ENCODE data around the gene PIEZO1. TPM values are rescaled to one million over a fixed set of nuclear protein-coding genes. Genes with fewer than 3 reads are reported as not detected.

The PIEZO1 gene
- total RNA-seq, 1 experiment from 2014 or later = 391 TPM

DNA sequence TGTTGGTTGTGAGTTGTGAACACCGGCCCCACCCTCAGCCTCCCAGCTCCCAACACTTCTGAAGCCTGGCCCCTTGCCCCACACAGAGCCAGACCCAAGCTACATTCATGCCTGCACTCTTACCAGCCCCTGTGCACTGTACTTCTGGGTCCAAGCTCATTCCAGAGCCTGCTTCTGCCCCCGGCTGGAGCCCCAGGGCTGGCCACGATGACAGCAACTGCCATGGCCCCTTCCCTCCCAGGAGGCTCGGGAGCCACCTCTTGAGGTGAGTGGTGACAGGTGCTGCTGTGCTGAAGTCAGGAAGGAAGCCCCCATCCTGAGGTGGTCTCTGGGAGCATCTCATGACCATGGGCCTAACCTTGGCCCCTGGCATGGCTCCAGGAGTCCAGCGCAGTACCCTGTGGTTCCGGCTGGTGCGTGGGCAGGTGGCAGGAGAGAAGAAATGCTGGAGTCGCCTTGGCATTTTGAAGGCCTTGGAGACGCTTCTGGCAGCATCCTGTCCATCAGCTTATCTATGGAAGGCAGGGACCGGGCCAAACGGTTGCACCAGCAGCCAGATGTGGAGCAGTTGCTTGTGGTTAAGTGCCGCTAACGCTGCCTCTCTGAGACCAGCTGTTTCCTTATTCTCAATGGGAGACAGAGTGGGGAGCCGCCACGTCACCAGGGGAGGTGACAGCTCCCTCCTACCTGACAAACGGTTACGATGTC lies 14.7 kb upstream of the PIEZO1 start:
- Histone ChIP-seq H3K36me3 (ENCODE audit: low read depth) (no peaks in the 10 kb centered on the region), H3K4me2 (no peak overlapping the region), H4K20me1 (ENCODE audit: insufficient read depth) (no peaks in the 10 kb centered on the region), H3K9me3 (ENCODE audit: insufficient read depth, low read depth) (no peaks in the 10 kb centered on the region), H2AFZ (no peak overlapping the region), H3K4me3 (no peak overlapping the region), H3K27ac (no peak overlapping the region), H3K79me2 (ENCODE audit: low read depth) (peaks cover 7% of the 10 kb centered on the region), H3F3A (ENCODE audit: insufficient read depth, low read depth) (peaks cover 25% of the 10 kb centered on the region), H3K9me2 (ENCODE audit: insufficient read depth) (no peaks in the 10 kb centered on the region), H3K4me1 (replicated peaks; ENCODE audit: insufficient read depth) (peaks cover 10% of the 10 kb centered on the region), H3K27me3 (ENCODE audit: insufficient read depth, low read depth) (no peaks in the 10 kb centered on the region)
- intact Hi-C loops (cut with micrococcal nuclease; ENCODE audit: unreplicated experiment) = loop anchor here (5.0 kb wide), 1 partner anchor 62 kb away; no protein-coding TSS in a partner anchor
- no TSS peak for BruUV-seq (replicated peaks)
- ChIA-PET CTCF (interaction anchor here (0.8 kb wide), 1 partner anchor 62 kb away, joined by 4 read pairs; no protein-coding TSS in a partner anchor), POLR2A (ENCODE audit: unreplicated experiment) (interaction anchor here (0.6 kb wide), 1 partner anchor 810 kb away, joined by 7 read pairs; no protein-coding TSS in a partner anchor)
- no peak for TF ChIP-seq EZH2 (IDR thresholded peaks at IDR 0.05; ENCODE audit: low read depth)
- TF ChIP-seq, protein P1, sequence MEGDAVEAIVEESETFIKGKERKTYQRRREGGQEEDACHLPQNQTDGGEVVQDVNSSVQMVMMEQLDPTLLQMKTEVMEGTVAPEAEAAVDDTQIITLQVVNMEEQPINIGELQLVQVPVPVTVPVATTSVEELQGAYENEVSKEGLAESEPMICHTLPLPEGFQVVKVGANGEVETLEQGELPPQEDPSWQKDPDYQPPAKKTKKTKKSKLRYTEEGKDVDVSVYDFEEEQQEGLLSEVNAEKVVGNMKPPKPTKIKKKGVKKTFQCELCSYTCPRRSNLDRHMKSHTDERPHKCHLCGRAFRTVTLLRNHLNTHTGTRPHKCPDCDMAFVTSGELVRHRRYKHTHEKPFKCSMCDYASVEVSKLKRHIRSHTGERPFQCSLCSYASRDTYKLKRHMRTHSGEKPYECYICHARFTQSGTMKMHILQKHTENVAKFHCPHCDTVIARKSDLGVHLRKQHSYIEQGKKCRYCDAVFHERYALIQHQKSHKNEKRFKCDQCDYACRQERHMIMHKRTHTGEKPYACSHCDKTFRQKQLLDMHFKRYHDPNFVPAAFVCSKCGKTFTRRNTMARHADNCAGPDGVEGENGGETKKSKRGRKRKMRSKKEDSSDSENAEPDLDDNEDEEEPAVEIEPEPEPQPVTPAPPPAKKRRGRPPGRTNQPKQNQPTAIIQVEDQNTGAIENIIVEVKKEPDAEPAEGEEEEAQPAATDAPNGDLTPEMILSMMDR (conservative IDR thresholded peaks at IDR 0.05) = no peak
- DNase-seq = peak in 1 of 2 experiments; percentile 23

DNA sequence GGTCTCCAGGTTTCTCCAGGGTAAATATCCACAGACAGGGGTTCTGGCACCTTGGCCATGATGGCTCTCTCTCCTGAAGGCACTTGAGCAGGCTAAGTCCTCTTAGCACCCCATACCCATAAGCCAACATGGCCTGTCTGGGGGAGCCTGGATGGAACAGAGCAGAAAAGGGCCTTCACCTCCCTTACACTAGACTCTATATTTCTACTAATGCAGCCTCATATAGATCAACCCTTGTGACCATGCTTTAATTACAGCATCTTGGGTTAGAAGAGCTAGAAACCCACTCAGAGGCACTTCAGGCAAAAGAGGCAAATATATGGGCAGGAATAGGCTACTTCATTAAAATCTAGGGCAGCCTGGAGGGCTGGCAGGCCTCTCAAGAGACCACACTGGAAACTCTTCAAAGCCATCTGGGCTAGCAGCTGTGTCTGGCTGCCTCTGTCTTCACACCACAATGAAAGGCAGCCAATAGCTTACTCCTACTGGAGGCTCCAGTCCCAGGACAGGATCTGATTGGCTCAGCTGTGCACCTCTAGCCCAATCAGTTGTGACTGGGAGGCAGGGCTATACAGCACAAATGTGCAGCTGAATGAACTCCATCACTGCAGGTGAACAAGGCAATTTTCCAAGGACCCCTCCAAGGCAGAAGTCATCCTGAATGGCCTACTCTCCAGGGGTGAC lies 13.9 kb upstream of the PIEZO1 start:
- ChIA-PET CTCF (interaction anchor here (0.6 to 1.2 kb wide), 2 partner anchors 61 to 62 kb away, joined by 3 to 7 read pairs; no protein-coding TSS in a partner anchor), POLR2A (ENCODE audit: unreplicated experiment) (interaction anchor here (0.6 kb wide), 1 partner anchor 811 kb away, joined by 7 read pairs; no protein-coding TSS in a partner anchor)
- intact Hi-C loops (cut with micrococcal nuclease; ENCODE audit: unreplicated experiment) = no loop called here
- no peaks in the 10 kb centered on the region for H3K36me3 ChIP-seq (ENCODE audit: low read depth)
- H3K27me3 ChIP-seq (ENCODE audit: insufficient read depth, low read depth) = no peaks in the 10 kb centered on the region
- no peaks in the 10 kb centered on the region for H3K9me3 ChIP-seq (ENCODE audit: insufficient read depth, low read depth)
- BruUV-seq (replicated peaks) = no TSS peak
- no peak overlapping the region for H2AFZ ChIP-seq
- no peak overlapping the region for H3K4me2 ChIP-seq
- no peak for DNase-seq
- H4K20me1 ChIP-seq (ENCODE audit: insufficient read depth) = no peaks in the 10 kb centered on the region
- no peaks in the 10 kb centered on the region for H3K9me2 ChIP-seq (ENCODE audit: insufficient read depth)
- no peak overlapping the region for H3K27ac ChIP-seq
- H3K79me2 ChIP-seq (ENCODE audit: low read depth) = no peaks in the 10 kb centered on the region
- no peak overlapping the region for H3K4me3 ChIP-seq
- TF ChIP-seq, protein P1 (conservative IDR thresholded peaks at IDR 0.05) = no peak
- no peak for TF ChIP-seq EZH2 (IDR thresholded peaks at IDR 0.05; ENCODE audit: low read depth)
- peaks cover 20% of the 10 kb centered on the region for H3F3A ChIP-seq (ENCODE audit: insufficient read depth, low read depth)
- peaks cover 7% of the 10 kb centered on the region for H3K4me1 ChIP-seq (replicated peaks; ENCODE audit: insufficient read depth)

DNA sequence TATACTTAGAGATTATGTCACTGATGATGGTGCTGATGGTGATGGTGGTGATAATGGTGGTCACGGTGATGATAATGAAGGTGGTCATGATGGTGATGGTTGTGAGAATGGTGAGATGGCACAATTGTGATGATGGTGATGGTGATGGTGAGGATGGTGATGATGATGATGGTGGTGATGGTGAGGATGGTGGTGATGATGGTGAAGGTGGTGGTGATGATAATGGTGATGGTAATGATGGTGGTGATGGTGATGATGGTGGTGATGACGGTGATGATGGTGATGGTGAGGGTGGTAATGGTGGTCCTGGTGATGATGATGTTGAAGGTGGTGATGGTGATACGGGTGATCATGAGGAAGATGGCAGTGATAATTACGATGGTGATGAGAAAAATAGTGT lies 13.1 kb upstream of the PIEZO1 start:
- peaks cover 7% of the 10 kb centered on the region for H3K4me1 ChIP-seq (replicated peaks; ENCODE audit: insufficient read depth)
- H3K27me3 ChIP-seq (ENCODE audit: insufficient read depth, low read depth) = no peaks in the 10 kb centered on the region
- no peak for DNase-seq
- H3K27ac ChIP-seq = no peak overlapping the region
- no TSS peak for BruUV-seq (replicated peaks)
- no peak overlapping the region for H2AFZ ChIP-seq
- TF ChIP-seq, protein P1 (conservative IDR thresholded peaks at IDR 0.05) = no peak
- no peak for TF ChIP-seq EZH2 (IDR thresholded peaks at IDR 0.05; ENCODE audit: low read depth)
- H3F3A ChIP-seq (ENCODE audit: insufficient read depth, low read depth) = peaks cover 17% of the 10 kb centered on the region
- H3K9me2 ChIP-seq (ENCODE audit: insufficient read depth) = no peaks in the 10 kb centered on the region
- H3K4me3 ChIP-seq = no peak overlapping the region
- no peaks in the 10 kb centered on the region for H3K9me3 ChIP-seq (ENCODE audit: insufficient read depth, low read depth)
- intact Hi-C loops (cut with micrococcal nuclease; ENCODE audit: unreplicated experiment) = no loop called here
- H4K20me1 ChIP-seq (ENCODE audit: insufficient read depth) = no peaks in the 10 kb centered on the region
- no peak overlapping the region for H3K4me2 ChIP-seq
- H3K79me2 ChIP-seq (ENCODE audit: low read depth) = no peaks in the 10 kb centered on the region
- ChIA-PET POLR2A (ENCODE audit: unreplicated experiment) (interaction anchor here (0.6 kb wide), 1 partner anchor 60 kb away, joined by 6 read pairs; no protein-coding TSS in a partner anchor), CTCF (interaction anchor here (1.2 kb wide), 1 partner anchor 60 kb away, joined by 3 read pairs; no protein-coding TSS in a partner anchor)
- H3K36me3 ChIP-seq (ENCODE audit: low read depth) = no peaks in the 10 kb centered on the region

All from PC-9 (cell line).